ENCODE data around the gene NPAS3. TPM values are rescaled to one million over a fixed set of nuclear protein-coding genes. Genes with fewer than 3 reads are reported as not detected.

The NPAS3 gene
- total RNA-seq, 1 experiment from 2014 or later = not detected

DNA sequence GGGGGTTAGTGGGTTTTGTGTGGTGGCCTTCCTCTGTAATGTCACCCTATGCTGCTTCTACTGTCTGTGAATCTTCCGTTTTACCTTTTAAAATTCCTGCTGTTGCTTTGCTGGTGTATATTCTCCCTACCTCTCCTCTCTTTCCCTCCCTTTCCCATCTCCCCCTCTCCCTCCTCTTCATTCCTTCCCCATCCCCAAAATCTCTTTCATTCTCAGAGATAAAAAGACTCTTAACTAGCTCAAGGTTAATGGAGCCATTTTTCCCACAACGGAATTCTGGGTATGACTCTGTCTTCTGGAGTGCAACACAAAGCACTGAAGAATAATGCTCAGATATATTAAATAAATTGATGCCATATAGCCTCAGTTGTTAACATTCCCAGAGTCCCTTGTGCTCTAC, 864.1 kb downstream of the NPAS3 start:
- POLR2A ChIA-PET (ENCODE audit: unreplicated experiment) = interaction anchor here (0.6 kb wide), 1 partner anchor 1180 kb away, joined by 3 read pairs; no protein-coding TSS in a partner anchor

DNA sequence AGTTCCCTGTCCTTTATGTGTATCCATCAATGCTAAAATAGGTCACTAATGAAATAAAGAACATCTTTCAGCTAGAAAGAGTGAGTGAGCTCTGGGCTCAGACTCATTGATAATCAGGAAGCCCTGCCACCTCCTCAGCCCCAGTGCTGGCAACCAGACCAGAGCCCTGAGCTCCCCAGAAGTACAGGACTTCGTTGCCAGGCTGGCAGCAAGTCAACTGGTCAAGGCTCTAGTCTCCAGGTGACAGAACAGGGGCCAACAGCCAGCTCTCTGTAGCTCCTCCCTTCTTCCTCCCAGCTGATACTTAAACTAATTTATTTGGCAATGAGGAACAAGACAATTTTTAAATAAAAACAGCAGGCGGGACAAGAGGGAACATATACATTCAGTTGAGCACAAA, 866.9 kb downstream of the NPAS3 start:
- Histone ChIP-seq H3K27ac (no peak overlapping the region), H3K9me3 (ENCODE audit: insufficient read depth, low read depth) (no peaks in the 10 kb centered on the region), H3F3A (ENCODE audit: insufficient read depth, low read depth) (no peaks in the 10 kb centered on the region), H3K36me3 (ENCODE audit: low read depth) (no peaks in the 10 kb centered on the region), H3K4me2 (no peak overlapping the region), H3K4me1 (replicated peaks; ENCODE audit: insufficient read depth) (no peaks in the 10 kb centered on the region), H4K20me1 (ENCODE audit: insufficient read depth) (no peaks in the 10 kb centered on the region), H3K4me3 (no peak overlapping the region), H3K9me2 (ENCODE audit: insufficient read depth) (no peaks in the 10 kb centered on the region), H3K79me2 (ENCODE audit: low read depth) (no peaks in the 10 kb centered on the region), H2AFZ (no peak overlapping the region), H3K27me3 (ENCODE audit: insufficient read depth, low read depth) (no peaks in the 10 kb centered on the region)
- intact Hi-C loops (cut with micrococcal nuclease; ENCODE audit: unreplicated experiment) = no loop called here
- BruUV-seq (replicated peaks) = no TSS peak
- POLR2A ChIA-PET (ENCODE audit: unreplicated experiment) = no interaction called here
- TF ChIP-seq EZH2 (IDR thresholded peaks at IDR 0.05; ENCODE audit: low read depth) = no peak
- TF ChIP-seq, protein P1, sequence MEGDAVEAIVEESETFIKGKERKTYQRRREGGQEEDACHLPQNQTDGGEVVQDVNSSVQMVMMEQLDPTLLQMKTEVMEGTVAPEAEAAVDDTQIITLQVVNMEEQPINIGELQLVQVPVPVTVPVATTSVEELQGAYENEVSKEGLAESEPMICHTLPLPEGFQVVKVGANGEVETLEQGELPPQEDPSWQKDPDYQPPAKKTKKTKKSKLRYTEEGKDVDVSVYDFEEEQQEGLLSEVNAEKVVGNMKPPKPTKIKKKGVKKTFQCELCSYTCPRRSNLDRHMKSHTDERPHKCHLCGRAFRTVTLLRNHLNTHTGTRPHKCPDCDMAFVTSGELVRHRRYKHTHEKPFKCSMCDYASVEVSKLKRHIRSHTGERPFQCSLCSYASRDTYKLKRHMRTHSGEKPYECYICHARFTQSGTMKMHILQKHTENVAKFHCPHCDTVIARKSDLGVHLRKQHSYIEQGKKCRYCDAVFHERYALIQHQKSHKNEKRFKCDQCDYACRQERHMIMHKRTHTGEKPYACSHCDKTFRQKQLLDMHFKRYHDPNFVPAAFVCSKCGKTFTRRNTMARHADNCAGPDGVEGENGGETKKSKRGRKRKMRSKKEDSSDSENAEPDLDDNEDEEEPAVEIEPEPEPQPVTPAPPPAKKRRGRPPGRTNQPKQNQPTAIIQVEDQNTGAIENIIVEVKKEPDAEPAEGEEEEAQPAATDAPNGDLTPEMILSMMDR (conservative IDR thresholded peaks at IDR 0.05) = no peak
- CTCF ChIA-PET = interaction anchor here (1.1 kb wide), 1 partner anchor 13 kb away, joined by 3 read pairs; no protein-coding TSS in a partner anchor
- DNase-seq = no peak

More for the DNA sequence above, 864.1 kb downstream of the NPAS3 start:
- Histone ChIP-seq H3K27ac (no peak overlapping the region), H4K20me1 (ENCODE audit: insufficient read depth) (no peaks in the 10 kb centered on the region), H3K36me3 (ENCODE audit: low read depth) (no peaks in the 10 kb centered on the region), H3F3A (ENCODE audit: insufficient read depth, low read depth) (no peaks in the 10 kb centered on the region), H3K9me2 (ENCODE audit: insufficient read depth) (no peaks in the 10 kb centered on the region), H3K4me3 (no peak overlapping the region), H3K4me1 (replicated peaks; ENCODE audit: insufficient read depth) (no peaks in the 10 kb centered on the region), H3K27me3 (ENCODE audit: insufficient read depth, low read depth) (no peaks in the 10 kb centered on the region), H2AFZ (no peak overlapping the region), H3K4me2 (no peak overlapping the region), H3K79me2 (ENCODE audit: low read depth) (no peaks in the 10 kb centered on the region), H3K9me3 (ENCODE audit: insufficient read depth, low read depth) (no peaks in the 10 kb centered on the region)
- TF ChIP-seq, protein P1 (conservative IDR thresholded peaks at IDR 0.05) = no peak
- no peak for TF ChIP-seq EZH2 (IDR thresholded peaks at IDR 0.05; ENCODE audit: low read depth)
- intact Hi-C loops (cut with micrococcal nuclease; ENCODE audit: unreplicated experiment) = no loop called here
- no peak for DNase-seq
- CTCF ChIA-PET = interaction anchor here (0.7 kb wide), 1 partner anchor 16 kb away, joined by 6 read pairs; no protein-coding TSS in a partner anchor
- BruUV-seq (replicated peaks) = no TSS peak

DNA sequence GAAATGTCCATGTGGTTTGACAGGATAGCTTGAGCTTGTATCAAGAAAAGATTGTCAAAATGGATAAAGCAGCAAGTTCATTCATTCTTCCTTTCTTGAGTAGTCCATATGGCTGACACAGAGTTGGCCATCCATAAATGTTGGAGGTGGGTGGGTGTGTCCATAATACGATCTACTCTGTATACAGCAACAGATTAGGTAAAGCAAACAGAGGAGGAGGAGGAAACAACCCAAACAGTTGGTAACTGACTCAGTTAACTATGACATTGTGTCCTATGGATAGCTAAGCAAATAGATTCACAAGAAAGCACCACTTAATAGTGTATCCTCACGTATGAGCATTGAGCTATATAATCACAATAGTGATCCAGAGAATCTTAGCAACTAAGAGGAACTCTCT, 868.2 kb downstream of the NPAS3 start:
- BruUV-seq (replicated peaks) = no TSS peak
- Histone ChIP-seq H2AFZ (no peak overlapping the region), H3K9me3 (ENCODE audit: insufficient read depth, low read depth) (no peaks in the 10 kb centered on the region), H3K4me2 (no peak overlapping the region), H3K4me1 (replicated peaks; ENCODE audit: insufficient read depth) (no peaks in the 10 kb centered on the region), H3K4me3 (no peak overlapping the region), H4K20me1 (ENCODE audit: insufficient read depth) (no peaks in the 10 kb centered on the region), H3K9me2 (ENCODE audit: insufficient read depth) (no peaks in the 10 kb centered on the region), H3K79me2 (ENCODE audit: low read depth) (no peaks in the 10 kb centered on the region), H3K27ac (no peak overlapping the region), H3K27me3 (ENCODE audit: insufficient read depth, low read depth) (no peaks in the 10 kb centered on the region), H3K36me3 (ENCODE audit: low read depth) (no peaks in the 10 kb centered on the region), H3F3A (ENCODE audit: insufficient read depth, low read depth) (no peaks in the 10 kb centered on the region)
- intact Hi-C loops (cut with micrococcal nuclease; ENCODE audit: unreplicated experiment) = no loop called here
- ChIA-PET CTCF (no interaction called here), POLR2A (ENCODE audit: unreplicated experiment) (no interaction called here)
- TF ChIP-seq EZH2 (IDR thresholded peaks at IDR 0.05; ENCODE audit: low read depth) = no peak
- TF ChIP-seq, protein P1 (conservative IDR thresholded peaks at IDR 0.05) = no peak
- no peak for DNase-seq
